Upper lobe of left lung (tissue), 4 donors: ENCODE measurements around the gene UBASH3B.

Experiments used
- CTCF ChIP-seq, 6 experiments: fragments of 450-650 bp in 4 of 6; fragments of 200-600 bp in 2 of 6; sonication (generic) in 2 of 6; IDR thresholded peaks; one replicate each; pipeline ENCODE4 v1.5.1; 2016 to 2019; ENCODE audit warnings: antibody characterized with exemption in 6 of 6
- POLR2A ChIP-seq, 4 donors: fragments of 450-650 bp; IDR thresholded peaks; one replicate each; pipeline ENCODE4 v1.5.1; 2016 to 2017; ENCODE audit warnings: antibody characterized with exemption in 4 of 4, mild to moderate bottlenecking in 2 of 4

GRCh38 chr11:122661182-122661945 is 5.8 kb downstream of the UBASH3B start:
- TF ChIP-seq CTCF (IDR thresholded peaks at IDR 0.05) (no peak), POLR2A (IDR thresholded peaks at IDR 0.05) (no peak)
